SK-N-SH (cell line): ENCODE measurements around the gene AGAP1. TPM values are rescaled to one million over a fixed set of nuclear protein-coding genes. Genes with fewer than 3 reads are reported as not detected.

Experiments used
- CTCF ChIA-PET: fragments of 300-600, 350-600 bp; formaldehyde crosslinking; extraction: SDS; loops from one replicate; lab custom pipeline; 2021; lab: Yijun Ruan, JAX
- POLR2A ChIA-PET: fragments of 350-600 bp; sonication (Branson Sonifier 250); formaldehyde crosslinking; extraction: SDS; loops from one replicate; lab custom pipeline; 2020; ENCODE audit warnings: antibody characterized with exemption, inconsistent platforms; lab: Yijun Ruan, JAX
- DNase-seq: peaks from one replicate; pipeline ENCODE4 v3.0.0; 2012
- H2AFZ ChIP-seq: fragments of 200-600 bp; sonication (generic); 2 replicates; pipeline ENCODE4 v1.8.1; 2016; ENCODE audit warnings: antibody characterized with exemption, mild to moderate bottlenecking, low read depth
- H3F3A ChIP-seq: fragments of 200-600 bp; sonication (generic); replicated peaks from 2 replicates; pipeline ENCODE3; 2016; ENCODE audit warnings: antibody characterized with exemption, mild to moderate bottlenecking; ENCODE audit not compliant: insufficient read depth
- H3K27ac ChIP-seq, 2 experiments: fragments of 200-500 bp in 1 of 2; fragments of 200-600 bp in 1 of 2; sonication (Bioruptor generic) in 1 of 2; sonication (generic), shearing (Covaris generic) in 1 of 2; 2 replicates each; pipeline versions ENCODE4 v1.5.1 to v1.6.1; 2014 to 2016; ENCODE audit warnings: low read depth in 2 of 2, inconsistent platforms in 1 of 2, low read length in 1 of 2, mild to moderate bottlenecking in 1 of 2, mixed read lengths in 1 of 2
- H3K27me3 ChIP-seq: fragments of 200-600 bp; sonication (generic), shearing (Covaris generic); 2 replicates; pipeline ENCODE4 v1.6.1; 2016; ENCODE audit warnings: mixed run types; ENCODE audit not compliant: insufficient read depth
- H3K36me3 ChIP-seq, 2 experiments: fragments of 200-500 bp in 1 of 2; fragments of 200-600 bp in 1 of 2; sonication (Bioruptor generic) in 1 of 2; sonication (generic) in 1 of 2; replicated peaks in 1 of 2; 2 replicates each; pipeline versions ENCODE3 to v1.5.1; 2014 to 2016; ENCODE audit warnings: low read length in 1 of 2, mild to moderate bottlenecking in 1 of 2; ENCODE audit not compliant: insufficient read depth in 2 of 2, control insufficient read depth in 1 of 2
- H3K4me1 ChIP-seq, 2 experiments: fragments of 200-500 bp in 1 of 2; fragments of 200-600 bp in 1 of 2; sonication (Bioruptor generic) in 1 of 2; sonication (generic), shearing (Covaris generic) in 1 of 2; 2 replicates each; pipeline versions ENCODE4 v1.5.1 to v1.6.1; 2014 to 2016; ENCODE audit warnings: low read depth in 1 of 2, low read length in 1 of 2, mixed run types in 1 of 2; ENCODE audit not compliant: insufficient read depth in 2 of 2, control insufficient read depth in 1 of 2
- H3K4me2 ChIP-seq: fragments of 200-600 bp; sonication (generic), shearing (Covaris generic); 2 replicates; pipeline ENCODE4 v1.6.1; 2017; ENCODE audit warnings: mixed run types
- H3K4me3 ChIP-seq, 2 experiments: fragments of 200-500 bp in 1 of 2; fragments of 200-600 bp in 1 of 2; sonication (Bioruptor generic) in 1 of 2; sonication (generic), shearing (Covaris generic) in 1 of 2; 2 replicates each; pipeline versions ENCODE4 v1.5.1 to v1.8.1; 2014 to 2016; ENCODE audit warnings: low read depth in 2 of 2, inconsistent platforms in 1 of 2, low read length in 1 of 2, mild to moderate bottlenecking in 1 of 2, mixed read lengths in 1 of 2, moderate library complexity in 1 of 2
- H3K79me2 ChIP-seq: fragments of 200-600 bp; sonication (generic); 2 replicates; pipeline ENCODE4 v1.8.1; 2017; ENCODE audit warnings: mild to moderate bottlenecking; ENCODE audit not compliant: insufficient read depth
- H3K9ac ChIP-seq: fragments of 200-600 bp; sonication (generic); 2 replicates; pipeline ENCODE4 v1.6.1; 2017; ENCODE audit warnings: mixed run types
- H3K9me2 ChIP-seq: fragments of 200-600 bp; sonication (generic); 2 replicates; pipeline ENCODE4 v1.6.1; 2017; ENCODE audit warnings: mixed run types
- H3K9me3 ChIP-seq: fragments of 200-600 bp; sonication (generic); 2 replicates; pipeline ENCODE4 v1.6.1; 2017; ENCODE audit warnings: mixed run types, mild to moderate bottlenecking, moderate library complexity
- H4K20me1 ChIP-seq: fragments of 200-600 bp; sonication (generic); 2 replicates; pipeline ENCODE4 v1.6.1; 2017; ENCODE audit warnings: mild to moderate bottlenecking, mixed run types; ENCODE audit not compliant: insufficient read depth
- ELF1 ChIP-seq: IDR thresholded peaks from 2 replicates; pipeline ENCODE4 v1.4.0; 2012
- GATA2 ChIP-seq: sonication (generic); formaldehyde crosslinking; IDR thresholded peaks from 2 replicates; pipeline ENCODE4 v1.5.0; 2020; ENCODE audit warnings: mild to moderate bottlenecking, missing genetic modification reagents
- MXI1 ChIP-seq: IDR thresholded peaks from 2 replicates; pipeline ENCODE4 v1.6.1; 2012; ENCODE audit warnings: mild to moderate bottlenecking, low read depth, low read length, improper control_type of control experiment
- PBX3 ChIP-seq: IDR thresholded peaks from 2 replicates; pipeline ENCODE4; 2012
- REST ChIP-seq: IDR thresholded peaks from 2 replicates; pipeline ENCODE4 v1.6.1; 2012; ENCODE audit warnings: mild to moderate bottlenecking, low read depth, low read length, moderate library complexity
- RXRA ChIP-seq: IDR thresholded peaks from 2 replicates; pipeline ENCODE4 v1.4.0; 2012; ENCODE audit warnings: low read depth, mild to moderate bottlenecking, borderline replicate concordance
- SMC3 ChIP-seq: IDR thresholded peaks from 2 replicates; pipeline ENCODE4 v1.6.1; 2012; ENCODE audit warnings: low read depth, low read length, improper control_type of control experiment
- USF1 ChIP-seq: IDR thresholded peaks from 2 replicates; pipeline ENCODE4 v1.4.0; 2012; ENCODE audit warnings: low read depth, borderline replicate concordance
- WGBS: methylation state at CpG from one replicate; pipeline ENCODE4 v1.1.6; 2017; ENCODE audit warnings: low lambda C conversion rate; 5-methylcytosine and 5-hydroxymethylcytosine counted together
- polyA plus RNA-seq, 3 experiments: library from polyadenylated mRNA; depleted of rRNA; stranded (reverse); fragments of >200 nt; gene quantifications; 2 replicates each; pipeline ENCODE4 v1.2.3, GENCODE V29; 2012

AGAP1 gene
- polyA plus RNA-seq, 1 of the 3 experiments (the other 2 are of a cell fraction): 8.8 TPM

- no peak for TF ChIP-seq PBX3
- TF ChIP-seq ELF1: no peak
Measured at GRCh38 chr2:235538144-235538639, 44.3 kb downstream of the AGAP1 start (continued).

- no peaks in the 10 kb centered on the region for H3K9me2 ChIP-seq
- no peak overlapping the region for H3K9ac ChIP-seq
- POLR2A ChIA-PET: no interaction called here
- no peak overlapping the region for H3K4me3 ChIP-seq
- no peak overlapping the region for H3K4me2 ChIP-seq
- peaks cover 0 to 8% of the 10 kb centered on the region in 2 experiments; a peak in 1 of 4 replicates for H3K4me1 ChIP-seq
- TF ChIP-seq RXRA (no peak), MXI1 (peak; percentile 41; the same call in 1 of the 2 replicates), GATA2 (peak; percentile 75), SMC3 (no peak)
- WGBS: 66% methylated on average over 5 of the region's 5 CpGs
- H3K9me3 ChIP-seq: no peaks in the 10 kb centered on the region
- no peak overlapping the region for H2AFZ ChIP-seq
- H3F3A ChIP-seq: no peaks in the 10 kb centered on the region
- DNase-seq: no peak
- CTCF ChIA-PET: interaction anchor here (1.1 to 2.3 kb wide), 2 partner anchors 13 to 403 kb away, joined by 3 to 11 read pairs; no protein-coding TSS in a partner anchor
- H4K20me1 ChIP-seq: peaks cover 48% of the 10 kb centered on the region
- no peaks in the 10 kb centered on the region for H3K36me3 ChIP-seq
- H3K27ac ChIP-seq: no peak overlapping the region
- no peaks in the 10 kb centered on the region for H3K27me3 ChIP-seq
- peaks cover 60% of the 10 kb centered on the region for H3K79me2 ChIP-seq
Measured at GRCh38 chr2:235538981-235539380, 45.1 kb downstream of the AGAP1 start.

GRCh38 chr2:235539773-235540172 is 45.9 kb downstream of the AGAP1 start:
- no peaks in the 10 kb centered on the region for H3K9me2 ChIP-seq
- H2AFZ ChIP-seq: no peak overlapping the region
- WGBS: 86% methylated on average over 4 of the region's 7 CpGs
- H3K9ac ChIP-seq: no peak overlapping the region
- H3K36me3 ChIP-seq: no peaks in the 10 kb centered on the region
- no peaks in the 10 kb centered on the region for H3F3A ChIP-seq
- H3K4me3 ChIP-seq: no peak overlapping the region
- POLR2A ChIA-PET: no interaction called here
- H3K4me1 ChIP-seq: peaks cover 0 to 7% of the 10 kb centered on the region in 2 experiments; a peak in 1 of 4 replicates
- CTCF ChIA-PET: interaction anchor here (1.1 kb wide), 1 partner anchor 403 kb away, joined by 3 read pairs; no protein-coding TSS in a partner anchor
- no peak overlapping the region for H3K27ac ChIP-seq
- no peaks in the 10 kb centered on the region for H3K27me3 ChIP-seq
- no peak for DNase-seq
- H4K20me1 ChIP-seq: peaks cover 56% of the 10 kb centered on the region
- TF ChIP-seq USF1 (no peak), REST (peak; percentile 44; the same call in 1 of the 2 replicates)
- peaks cover 60% of the 10 kb centered on the region for H3K79me2 ChIP-seq
- no peaks in the 10 kb centered on the region for H3K9me3 ChIP-seq
- H3K4me2 ChIP-seq: no peak overlapping the region
